OCI-LY3 (cell line): ENCODE results near the gene DEPP1.

Experiments used
- EZH2phosphoT487 ChIP-seq: fragments of 200-600 bp; shearing (Covaris generic); IDR thresholded peaks from 2 replicates; pipeline ENCODE4 v1.6.1; 2018; ENCODE audit warnings: antibody characterized with exemption, mixed run types, low read depth
- TF ChIP-seq, protein P1 (sequence below): fragments of 200-600, 300-600 bp; sonication (generic); IDR thresholded peaks from 2 replicates; pipeline ENCODE4 v1.5.1; 2014; ENCODE audit warnings: antibody characterized with exemption, low read length, low read depth

DNA sequence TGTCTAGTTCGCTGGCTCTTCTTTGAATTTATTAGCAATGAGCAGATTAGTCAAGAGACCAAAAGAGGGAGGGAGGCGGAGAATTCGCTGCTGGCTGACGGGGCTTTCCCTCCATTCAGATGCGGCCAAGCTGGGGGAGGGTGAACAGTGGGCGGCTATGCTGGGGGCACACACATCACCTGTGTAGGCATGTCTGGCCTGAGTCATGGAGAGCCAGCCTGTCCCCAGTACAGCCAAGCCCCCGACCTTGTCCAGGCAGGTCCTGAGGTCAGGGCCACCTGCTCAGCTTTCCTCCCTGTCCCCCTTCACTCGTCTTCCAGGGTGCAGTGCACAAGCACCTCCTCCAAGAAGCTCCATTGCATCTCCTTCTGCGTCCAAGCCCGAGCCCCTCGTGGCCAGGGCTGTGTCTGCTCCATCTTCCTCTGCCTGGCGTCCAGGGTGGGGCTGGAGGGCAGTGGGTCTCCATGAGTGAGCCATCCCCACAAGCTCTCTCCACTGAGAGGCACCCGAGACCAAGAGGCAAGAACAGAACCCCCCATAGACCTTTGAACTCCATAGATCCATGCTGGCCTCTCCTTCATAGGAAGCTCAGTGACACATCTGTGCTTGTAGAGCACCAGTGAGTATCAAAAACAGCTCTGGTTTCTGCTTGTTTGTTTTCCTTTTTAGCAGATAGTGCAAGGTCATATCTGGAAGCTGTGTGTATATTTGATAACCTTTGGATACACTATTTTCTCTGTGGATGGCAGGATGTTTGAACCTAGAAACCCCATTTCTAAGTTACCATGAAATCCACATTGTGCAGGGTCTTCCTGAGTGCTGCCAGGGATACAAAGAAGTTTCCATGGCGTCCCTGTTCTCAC lies 1.9 kb upstream of the DEPP1 start:
- TF ChIP-seq, protein P1, sequence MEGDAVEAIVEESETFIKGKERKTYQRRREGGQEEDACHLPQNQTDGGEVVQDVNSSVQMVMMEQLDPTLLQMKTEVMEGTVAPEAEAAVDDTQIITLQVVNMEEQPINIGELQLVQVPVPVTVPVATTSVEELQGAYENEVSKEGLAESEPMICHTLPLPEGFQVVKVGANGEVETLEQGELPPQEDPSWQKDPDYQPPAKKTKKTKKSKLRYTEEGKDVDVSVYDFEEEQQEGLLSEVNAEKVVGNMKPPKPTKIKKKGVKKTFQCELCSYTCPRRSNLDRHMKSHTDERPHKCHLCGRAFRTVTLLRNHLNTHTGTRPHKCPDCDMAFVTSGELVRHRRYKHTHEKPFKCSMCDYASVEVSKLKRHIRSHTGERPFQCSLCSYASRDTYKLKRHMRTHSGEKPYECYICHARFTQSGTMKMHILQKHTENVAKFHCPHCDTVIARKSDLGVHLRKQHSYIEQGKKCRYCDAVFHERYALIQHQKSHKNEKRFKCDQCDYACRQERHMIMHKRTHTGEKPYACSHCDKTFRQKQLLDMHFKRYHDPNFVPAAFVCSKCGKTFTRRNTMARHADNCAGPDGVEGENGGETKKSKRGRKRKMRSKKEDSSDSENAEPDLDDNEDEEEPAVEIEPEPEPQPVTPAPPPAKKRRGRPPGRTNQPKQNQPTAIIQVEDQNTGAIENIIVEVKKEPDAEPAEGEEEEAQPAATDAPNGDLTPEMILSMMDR: no peak
- TF ChIP-seq EZH2phosphoT487: no peak
